HG03060 (cell line): ENCODE results near the gene ANKRD13D.

Experiments
- ATAC-seq: cut with Tn5 transposase; IDR thresholded peaks from one replicate; pipeline ENCODE4 v1.9.1; 2021; ENCODE audit warnings: low read depth, moderate number of reproducible peaks; ENCODE audit not compliant: unreplicated experiment

ANKRD13D gene

GRCh38 chr11:67272327-67273259 lies 16.5 kb upstream of the ANKRD13D start:
- ATAC-seq = no peak

GRCh38 chr11:67273260-67273990 lies 15.7 kb upstream of the ANKRD13D start:
- ATAC-seq = no peak

GRCh38 chr11:67274768-67275605 lies 14.1 kb upstream of the ANKRD13D start:
- no peak for ATAC-seq

- ATAC-seq = no peak
Measured at GRCh38 chr11:67275606-67276409, 13.3 kb upstream of the ANKRD13D start.

GRCh38 chr11:67276781-67277230 lies 12.3 kb upstream of the ANKRD13D start:
- no peak for ATAC-seq

GRCh38 chr11:67277231-67277961 lies 11.7 kb upstream of the ANKRD13D start:
- peak; percentile 45 for ATAC-seq

GRCh38 chr11:67278135-67278938 lies 10.8 kb upstream of the ANKRD13D start:
- no peak for ATAC-seq

GRCh38 chr11:67278939-67279588 lies 10.0 kb upstream of the ANKRD13D start:
- ATAC-seq = no peak

- ATAC-seq = no peak
Measured at GRCh38 chr11:67279589-67280340, 9.3 kb upstream of the ANKRD13D start.

- ATAC-seq = no peak
Measured at GRCh38 chr11:67280341-67280787, 8.7 kb upstream of the ANKRD13D start.

- no peak for ATAC-seq
Measured at GRCh38 chr11:67280788-67281551, 8.1 kb upstream of the ANKRD13D start.

- ATAC-seq = no peak
Measured at GRCh38 chr11:67281552-67282150, 7.5 kb upstream of the ANKRD13D start.

GRCh38 chr11:67282155-67282875 lies 6.8 kb upstream of the ANKRD13D start:
- no peak for ATAC-seq

GRCh38 chr11:67282876-67283371 lies 6.2 kb upstream of the ANKRD13D start:
- no peak for ATAC-seq

- ATAC-seq = no peak
Measured at GRCh38 chr11:67283481-67283963, 5.6 kb upstream of the ANKRD13D start.
